Measurements from ENCODE around the gene QSOX2.

GRCh38 chr9:136228107-136228875 lies 17.3 kb downstream of the QSOX2 start:
- no peak for TF ChIP-seq CTCF (conservative IDR thresholded peaks at IDR 0.05)
- TF ChIP-seq EZH2 (IDR thresholded peaks at IDR 0.05; ENCODE audit: low read depth), result no peak
